ENCODE data around the gene HOXD12. TPM values are rescaled to one million over a fixed set of nuclear protein-coding genes. Genes with fewer than 3 reads are reported as not detected.

The HOXD12 gene
- total RNA-seq, 1 donor from 2014 or later, result not detected

Small RNA genes within 50 kb of the gene (microRNA-seq; reads per million reads assigned to microRNA genes)
- 1,953 reads per million, percentile 88 among the genes with 10 or more reads in this experiment for gene MIR10B (ENCODE audit: borderline microRNAs expressed)

Other genes with a start within 250 kb of the HOXD12 start
- gene LNPK, start 97.5 kb upstream of the HOXD12 start, total RNA-seq, result 28.7 TPM
- gene EVX2, start 15.8 kb upstream of the HOXD12 start, total RNA-seq, result not detected
- not detected for gene HOXD13, start 7.1 kb upstream of the HOXD12 start, total RNA-seq
- not detected for gene HOXD11, start 7.5 kb downstream of the HOXD12 start, total RNA-seq
- 0.55 TPM for gene HOXD10, start 17.0 kb downstream of the HOXD12 start, total RNA-seq
- gene HOXD9, start 22.9 kb downstream of the HOXD12 start, total RNA-seq, result 1.6 TPM
- gene HOXD8, start 29.9 kb downstream of the HOXD12 start, total RNA-seq, result 2.6 TPM
- 0.84 TPM for gene HOXD4, start 51.8 kb downstream of the HOXD12 start, total RNA-seq
- 1.7 TPM for gene HOXD3, start 57.5 kb downstream of the HOXD12 start, total RNA-seq
- 4.1 TPM for gene HOXD1, start 88.9 kb downstream of the HOXD12 start, total RNA-seq
- 17.6 TPM for gene MTX2, start 169.6 kb downstream of the HOXD12 start, total RNA-seq